Endothelial cell of umbilical vein (primary cell): ENCODE data around the gene RFX2. TPM values are rescaled to one million over a fixed set of nuclear protein-coding genes. Genes with fewer than 3 reads are reported as not detected.
"Not testable (repeated sequence)": the region's sequence is repeated elsewhere in the genome, so short reads cannot be mapped to it uniquely, and the experiment has no call there.

Experiments
- BruUV-seq: library from RNA; stranded (reverse); fragments of 400-500 nt; replicated peaks from 2 replicates; lab custom pipeline; 2021; lab: Mats Ljungman, UMichigan
- CTCF ChIA-PET: fragments of 300-600, 350-600 bp; sonication (Branson Sonifier 250); formaldehyde crosslinking; loops from one replicate; lab custom pipeline; 2021; ENCODE audit warnings: antibody characterized with exemption, inconsistent platforms; lab: Charles Lee
- POLR2A ChIA-PET: fragments of 300-600, 350-600 bp; sonication (Branson Sonifier 250); formaldehyde crosslinking; loops from one replicate; lab custom pipeline; 2021; ENCODE audit warnings: antibody characterized with exemption, inconsistent platforms; lab: Charles Lee
- DNase-seq: peaks from one replicate; pipeline ENCODE4 v3.0.0-alpha.2; 2011; ENCODE audit warnings: low read depth, low spot score
- FAIRE-seq: peaks from 2 replicates; lab custom pipeline; 2011; peaks lifted over from hg19 to GRCh38; lab: Jason Lieb, UNC
- H2AFZ ChIP-seq: 2 replicates; pipeline ENCODE4 v1.6.0; 2012; ENCODE audit warnings: low read depth, low read length, control low read depth, inconsistent platforms
- H3K27ac ChIP-seq: 2 replicates; pipeline ENCODE4 v1.5.1; 2011; ENCODE audit warnings: low read depth, mild to moderate bottlenecking, control low read depth, low read length, moderate library complexity; ENCODE audit not compliant: insufficient read depth
- H3K27me3 ChIP-seq, 2 experiments: 2 replicates each; pipeline versions ENCODE4 v1.6.0 to v1.6.1; 2011; ENCODE audit warnings: low read length in 2 of 2, mixed read lengths in 1 of 2; ENCODE audit not compliant: control insufficient read depth in 2 of 2, insufficient read depth in 2 of 2
- H3K36me3 ChIP-seq, 2 experiments: 2 replicates in 1 of 2; 3 replicates in 1 of 2; pipeline ENCODE4 v1.5.1; 2011; ENCODE audit warnings: low read length in 2 of 2, mild to moderate bottlenecking in 1 of 2, moderate library complexity in 1 of 2; ENCODE audit not compliant: control insufficient read depth in 2 of 2, insufficient read depth in 2 of 2; ENCODE audit errors: extremely low read depth in 1 of 2
- H3K4me1 ChIP-seq: 3 replicates; pipeline ENCODE4 v1.5.1; 2011; ENCODE audit warnings: mild to moderate bottlenecking, low read length; ENCODE audit not compliant: control insufficient read depth, insufficient read depth; ENCODE audit errors: extremely low read depth
- H3K4me2 ChIP-seq: 2 replicates; pipeline ENCODE4 v1.6.1; 2011; ENCODE audit warnings: low read length, control low read depth, mixed read lengths; ENCODE audit not compliant: insufficient read depth
- H3K4me3 ChIP-seq, 3 experiments: fragments of 200-600 bp in 1 of 3; sonication (generic), shearing (Covaris generic) in 1 of 3; replicated peaks in 1 of 3; 2 replicates each; pipeline ENCODE4 v1.5.1; 2011 to 2016; ENCODE audit warnings: control low read depth in 3 of 3, low read length in 3 of 3, mild to moderate bottlenecking in 2 of 3, inconsistent platforms in 1 of 3, low read depth in 1 of 3, moderate library complexity in 1 of 3; ENCODE audit not compliant: insufficient read depth in 1 of 3
- H3K79me2 ChIP-seq: 2 replicates; pipeline ENCODE4 v1.6.0; 2012; ENCODE audit warnings: low read length, inconsistent platforms; ENCODE audit not compliant: control insufficient read depth, insufficient read depth
- H3K9ac ChIP-seq: replicated peaks from 2 replicates; pipeline ENCODE3; 2011; ENCODE audit warnings: low read length, control low read depth; ENCODE audit not compliant: insufficient read depth; ENCODE audit errors: extremely low read depth
- H3K9me1 ChIP-seq: replicated peaks from 3 replicates; pipeline ENCODE4 v1.6.0; 2011; ENCODE audit warnings: mild to moderate bottlenecking, low read length; ENCODE audit not compliant: control insufficient read depth, insufficient read depth; ENCODE audit errors: extremely low read depth
- H3K9me3 ChIP-seq: replicated peaks from 2 replicates; pipeline ENCODE4 v1.5.1; 2012; ENCODE audit warnings: low read length, inconsistent platforms; ENCODE audit not compliant: control insufficient read depth, insufficient read depth
- H4K20me1 ChIP-seq: replicated peaks from 2 replicates; pipeline ENCODE3; 2011; ENCODE audit warnings: mild to moderate bottlenecking, low read length; ENCODE audit not compliant: control insufficient read depth, insufficient read depth; ENCODE audit errors: extremely low read depth
- CTCF ChIP-seq, 2 donors: IDR thresholded peaks; 1 replicate in 1 of 2; 2 replicates in 1 of 2; pipeline ENCODE4 v1.5.1; 2011; ENCODE audit warnings: low read length in 2 of 2, mild to moderate bottlenecking in 2 of 2, moderate library complexity in 2 of 2, control low read depth in 1 of 2, inconsistent platforms in 1 of 2, low read depth in 1 of 2; ENCODE audit not compliant: insufficient read depth in 1 of 2; ENCODE audit errors: extremely low read depth in 1 of 2
- EZH2 ChIP-seq: IDR thresholded peaks from 2 replicates; pipeline ENCODE4 v1.6.1; 2012; ENCODE audit warnings: borderline replicate concordance, low read depth, mild to moderate bottlenecking, moderate library complexity, low read length, inconsistent platforms; ENCODE audit not compliant: severe bottlenecking
- FOS ChIP-seq: IDR thresholded peaks from 2 replicates; pipeline ENCODE4 v1.6.1; 2011; ENCODE audit warnings: mild to moderate bottlenecking, low read length, moderate library complexity, borderline replicate concordance; ENCODE audit not compliant: insufficient read depth
- GATA2 ChIP-seq: IDR thresholded peaks from 2 replicates; pipeline ENCODE4 v1.7.0; 2011; ENCODE audit warnings: low read depth, mild to moderate bottlenecking, moderate library complexity, mixed read lengths, low read length; ENCODE audit not compliant: insufficient read length, insufficient read depth
- JUN ChIP-seq: IDR thresholded peaks from 2 replicates; pipeline ENCODE4 v1.6.1; 2011; ENCODE audit warnings: borderline replicate concordance, low read depth; ENCODE audit not compliant: insufficient read length, insufficient read depth
- MYC ChIP-seq: IDR thresholded peaks from one replicate; pipeline ENCODE4 v1.6.1; 2011; ENCODE audit warnings: mild to moderate bottlenecking, low read depth, low read length
- POLR2A ChIP-seq: IDR thresholded peaks from 2 replicates; pipeline ENCODE4 v1.6.1; 2012; ENCODE audit warnings: low read depth, mild to moderate bottlenecking, control low read depth, low read length
- POLR2AphosphoS5 ChIP-seq: IDR thresholded peaks from 2 replicates; pipeline ENCODE4 v1.6.1; 2012; ENCODE audit warnings: low read depth, mild to moderate bottlenecking, control low read depth, low read length, moderate library complexity; ENCODE audit not compliant: insufficient read depth
- dilution Hi-C: fragments of 300-500 bp; cut with MboI; formaldehyde crosslinking; loops from one replicate; pipeline ENCODE4 v1.15.0; 2019; ENCODE audit warnings: low sequenced_read_pairs; ENCODE audit not compliant: extremely low pct_ligation_motif_present
- intact Hi-C: fragments of 100-400 bp; cut with micrococcal nuclease; formaldehyde crosslinking; loops from one replicate; pipeline ENCODE4 v1.10.0; 2022
- polyA plus RNA-seq, 4 experiments: library from polyadenylated mRNA; depleted of rRNA in 3 of 4; stranded (reverse) in 3 of 4; unstranded in 1 of 4; fragments of >200 nt; gene quantifications; 2 replicates each; pipeline versions ENCODE4 v1.2.1 to v1.2.3, GENCODE V29; 2011 to 2012; ENCODE audit warnings: missing spikeins in 1 of 4
- total RNA-seq: library from RNA; stranded (reverse); gene quantifications from 2 replicates; pipeline ENCODE4 v1.2.3, GENCODE V29; 2021
- TF ChIP-seq, protein P1 (sequence below): IDR thresholded peaks from 2 replicates; pipeline ENCODE4 v1.6.1; 2011; ENCODE audit not compliant: insufficient read depth, insufficient read length

RFX2 gene
- total and polyA plus RNA-seq, 2 donors (not counting 3 experiments of a cell fraction or from before 2014, with no cell fraction given): 16.1 to 19.0 TPM

DNA sequence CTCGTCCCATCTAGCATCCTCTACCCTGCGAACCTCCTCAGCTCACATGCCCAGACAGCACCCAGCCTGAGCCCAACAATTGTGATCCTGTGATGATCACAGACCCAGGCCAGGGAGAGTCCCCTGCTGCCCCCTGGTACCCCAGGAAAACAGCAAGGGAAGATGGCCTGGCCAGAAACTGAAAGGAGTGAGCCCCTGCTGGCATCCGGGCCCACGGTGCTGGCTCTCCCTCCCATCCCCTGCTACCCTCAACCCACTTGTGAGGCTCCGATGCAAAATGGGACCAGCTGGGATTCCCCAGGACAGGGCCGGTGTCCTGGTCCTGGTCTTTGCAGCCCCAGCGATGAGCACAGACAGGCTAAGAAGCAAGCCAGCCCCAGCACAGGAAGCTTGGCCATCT lies 146.4 kb downstream of the RFX2 start:
- Histone ChIP-seq H3K27me3 (no peaks in the 10 kb centered on the region), H3K9me3 (no peaks in the 10 kb centered on the region), H2AFZ (no peak overlapping the region), H4K20me1 (no peaks in the 10 kb centered on the region), H3K27ac (no peak overlapping the region), H3K36me3 (peaks cover 0 to 3% of the 10 kb centered on the region in 2 experiments), H3K9me1 (no peaks in the 10 kb centered on the region), H3K4me1 (peaks cover 26% of the 10 kb centered on the region), H3K79me2 (peaks cover 93% of the 10 kb centered on the region), H3K4me3 (no peak overlapping the region), H3K4me2 (no peak overlapping the region), H3K9ac (no peak overlapping the region)
- intact Hi-C loops (loop anchor here (5.0 kb wide), 1 partner anchor 62 kb away; the partner anchor contains the start of genes NDUFA11 and VMAC), dilution Hi-C loops (no loop called here)
- TF ChIP-seq GATA2 (no peak), JUN (no peak), POLR2A (no peak), FOS (no peak), MYC (no peak), EZH2 (no peak), POLR2AphosphoS5 (no peak), CTCF (IDR thresholded peaks at IDR 0.05; ENCODE audit: extremely low read depth in 1 of 2, insufficient read depth in 1 of 2, low read depth in 1 of 2, low read length in 2 of 2) (no peak)
- TF ChIP-seq, protein P1, sequence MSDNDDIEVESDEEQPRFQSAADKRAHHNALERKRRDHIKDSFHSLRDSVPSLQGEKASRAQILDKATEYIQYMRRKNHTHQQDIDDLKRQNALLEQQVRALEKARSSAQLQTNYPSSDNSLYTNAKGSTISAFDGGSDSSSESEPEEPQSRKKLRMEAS: no peak
- FAIRE-seq (no peak), DNase-seq (no peak)
- no TSS peak for BruUV-seq
- POLR2A ChIA-PET: no interaction called here
- CTCF ChIA-PET: interaction anchor here (3.0 kb wide), 1 partner anchor 59 kb away, joined by 15 read pairs; no protein-coding TSS in a partner anchor

DNA sequence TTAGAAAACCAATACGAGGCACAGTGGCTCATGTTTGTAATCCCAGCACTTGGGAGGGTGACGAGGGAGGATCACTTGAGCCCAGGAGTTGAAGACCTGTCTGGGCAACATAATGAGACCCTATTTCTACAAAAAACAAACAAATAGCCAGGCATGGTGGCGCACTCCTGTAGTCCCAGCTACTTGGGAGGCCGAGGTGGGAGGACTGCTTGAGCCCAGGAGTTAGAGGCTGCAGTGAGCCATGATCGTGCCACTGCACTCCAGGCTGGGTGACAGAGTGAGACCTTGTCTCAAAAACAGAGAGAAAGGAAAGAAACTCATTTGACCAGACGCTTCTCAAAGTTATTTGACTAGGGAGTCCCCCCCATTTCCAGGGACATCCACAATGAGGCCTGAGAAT lies 147.0 kb downstream of the RFX2 start:
- FAIRE-seq: peak; percentile 47
- Histone ChIP-seq H3K4me1 (peaks cover 20% of the 10 kb centered on the region), H3K79me2 (peaks cover 94% of the 10 kb centered on the region)
- H3K9me3 ChIP-seq, H3K4me2 ChIP-seq, H3K9ac ChIP-seq, H2AFZ ChIP-seq, BruUV-seq, H3K4me3 ChIP-seq, H4K20me1 ChIP-seq, H3K36me3 ChIP-seq, H3K27ac ChIP-seq, dilution Hi-C loops, POLR2A ChIA-PET, H3K27me3 ChIP-seq, H3K9me1 ChIP-seq, DNase-seq: not testable (repeated sequence)
- intact Hi-C loops: loop anchor here (5.0 kb wide), 1 partner anchor 61 kb away; the partner anchor contains the start of genes NDUFA11 and VMAC
- CTCF ChIA-PET: interaction anchor here (3.0 kb wide), 1 partner anchor 59 kb away, joined by 15 read pairs; no protein-coding TSS in a partner anchor
